HEK293 (cell line): ENCODE measurements around the gene UBE2J2.

Experiments used
- FEZF1 ChIP-seq: fragments of 450-650 bp; formaldehyde crosslinking; IDR thresholded peaks from 2 replicates; pipeline ENCODE4 v1.5.1; 2016; ENCODE audit warnings: missing biosample characterization, missing genetic modification characterization
- GFI1B ChIP-seq: fragments of 450-650 bp; formaldehyde crosslinking; IDR thresholded peaks from 2 replicates; pipeline ENCODE4 v1.5.1; 2016; ENCODE audit warnings: missing biosample characterization, missing genetic modification characterization
- GLI4 ChIP-seq: fragments of 450-650 bp; formaldehyde crosslinking; IDR thresholded peaks from 2 replicates; pipeline ENCODE4 v1.5.1; 2016; ENCODE audit warnings: missing biosample characterization, missing genetic modification characterization
- PRDM1 ChIP-seq: fragments of 450-650 bp; formaldehyde crosslinking; IDR thresholded peaks from 2 replicates; pipeline ENCODE4; 2016; ENCODE audit warnings: missing biosample characterization, missing genetic modification characterization
- PRDM10 ChIP-seq: fragments of 450-650 bp; formaldehyde crosslinking; IDR thresholded peaks from 2 replicates; pipeline ENCODE4 v1.5.1; 2016; ENCODE audit warnings: missing biosample characterization, missing genetic modification characterization
- REPIN1 ChIP-seq: fragments of 450-650 bp; formaldehyde crosslinking; IDR thresholded peaks from 2 replicates; pipeline ENCODE4 v1.5.1; 2017; ENCODE audit warnings: missing biosample characterization, missing genetic modification characterization, low read depth
- SP3 ChIP-seq: fragments of 450-650 bp; formaldehyde crosslinking; IDR thresholded peaks from 2 replicates; pipeline ENCODE4 v1.5.1; 2016; ENCODE audit warnings: missing biosample characterization, missing genetic modification characterization
- ZBTB17 ChIP-seq: fragments of 450-650 bp; formaldehyde crosslinking; IDR thresholded peaks from 2 replicates; pipeline ENCODE4 v1.5.1; 2016; ENCODE audit warnings: missing biosample characterization, missing genetic modification characterization
- ZBTB7A ChIP-seq: fragments of 450-650 bp; formaldehyde crosslinking; IDR thresholded peaks from 2 replicates; pipeline ENCODE4 v1.5.1; 2016; ENCODE audit warnings: low read depth, missing biosample characterization, missing genetic modification characterization
- ZNF274 ChIP-seq, 2 experiments: fragments of 200-500 bp in 1 of 2; fragments of 450-650 bp in 1 of 2; sonication (Bioruptor generic) in 1 of 2; formaldehyde crosslinking in 1 of 2; IDR thresholded peaks; 2 replicates each; pipeline versions ENCODE4 v1.5.1 to v1.6.1; 2014 to 2016; ENCODE audit warnings: borderline replicate concordance in 1 of 2, inconsistent platforms in 1 of 2, low read length in 1 of 2, missing biosample characterization in 1 of 2, missing genetic modification characterization in 1 of 2
- ZNF280D ChIP-seq: fragments of 450-650 bp; formaldehyde crosslinking; IDR thresholded peaks from 2 replicates; pipeline ENCODE4 v1.5.1; 2016; ENCODE audit warnings: missing biosample characterization, missing genetic modification characterization
- ZNF366 ChIP-seq: fragments of 450-650 bp; formaldehyde crosslinking; conservative IDR thresholded peaks from 2 replicates; pipeline ENCODE4 v1.5.1; 2016; ENCODE audit warnings: missing biosample characterization, missing genetic modification characterization
- ZNF423 ChIP-seq: fragments of 450-650 bp; formaldehyde crosslinking; IDR thresholded peaks from 2 replicates; pipeline ENCODE4 v1.5.1; 2016; ENCODE audit warnings: missing biosample characterization, missing genetic modification characterization
- ZNF518A ChIP-seq: fragments of 450-650 bp; formaldehyde crosslinking; conservative IDR thresholded peaks from 2 replicates; pipeline ENCODE4 v1.5.1; 2016; ENCODE audit warnings: low read depth, missing biosample characterization, missing genetic modification characterization
- ZNF558 ChIP-seq: fragments of 450-650 bp; formaldehyde crosslinking; IDR thresholded peaks from 2 replicates; pipeline ENCODE4 v1.5.1; 2016; ENCODE audit warnings: missing biosample characterization, missing genetic modification characterization
- ZNF624 ChIP-seq: fragments of 450-650 bp; formaldehyde crosslinking; IDR thresholded peaks from 2 replicates; pipeline ENCODE4 v1.5.1; 2017; ENCODE audit warnings: missing biosample characterization, missing genetic modification characterization
- ZNF639 ChIP-seq: fragments of 450-650 bp; formaldehyde crosslinking; IDR thresholded peaks from 2 replicates; pipeline ENCODE4 v1.5.1; 2016; ENCODE audit warnings: missing biosample characterization, missing genetic modification characterization
- ZNF768 ChIP-seq: fragments of 450-650 bp; formaldehyde crosslinking; IDR thresholded peaks from 2 replicates; pipeline ENCODE4 v1.5.1; 2018; ENCODE audit warnings: missing biosample characterization, mild to moderate bottlenecking, missing genetic modification characterization
- ZNF776 ChIP-seq: fragments of 450-650 bp; formaldehyde crosslinking; IDR thresholded peaks from 2 replicates; pipeline ENCODE4 v1.5.0; 2017; ENCODE audit warnings: missing biosample characterization, missing genetic modification characterization, borderline replicate concordance
- ZNF830 ChIP-seq: fragments of 450-650 bp; IDR thresholded peaks from 2 replicates; pipeline ENCODE4 v1.5.0; 2018; ENCODE audit warnings: missing biosample characterization, missing genetic modification characterization, low read depth, mild to moderate bottlenecking, moderate library complexity
- ZSCAN4 ChIP-seq: fragments of 450-650 bp; formaldehyde crosslinking; IDR thresholded peaks from 2 replicates; pipeline ENCODE4 v1.5.1; 2017; ENCODE audit warnings: missing biosample characterization, missing genetic modification characterization
- TF ChIP-seq, protein P1 (sequence below): fragments of 450-650 bp; formaldehyde crosslinking; optimal IDR thresholded peaks from 2 replicates; pipeline ENCODE3; 2016; ENCODE audit warnings: missing biosample characterization, mild to moderate bottlenecking, missing genetic modification characterization

Gene UBE2J2

GRCh38 chr1:1291548-1292441 lies 18.1 kb upstream of the UBE2J2 start (continued):
- TF ChIP-seq GLI4 (tag by site-specific recombination) (no peak), ZNF830 (no peak), ZNF624 (tag by site-specific recombination) (no peak), ZNF280D (tag by site-specific recombination) (no peak), ZSCAN4 (tag by site-specific recombination) (no peak), GFI1B (tag by site-specific recombination) (no peak), REPIN1 (tag by site-specific recombination) (no peak), ZNF639 (peak; percentile 38; the same call in 1 of the 2 replicates), ZNF366 (tag by site-specific recombination) (no peak), ZNF768 (tag by site-specific recombination) (no peak), ZNF423 (tag by site-specific recombination) (no peak; the same call in 1 of the 2 replicates), ZBTB17 (tag by site-specific recombination) (no peak), PRDM10 (tag by site-specific recombination) (peak; percentile 97), ZNF776 (tag by site-specific recombination) (no peak), ZNF558 (tag by site-specific recombination) (no peak), ZNF518A (tag by site-specific recombination) (no peak), ZNF274 (IDR thresholded peaks at IDR 0.05; ENCODE audit: low read length) (no peak), ZNF274 (tag by site-specific recombination; IDR thresholded peaks at IDR 0.05; ENCODE audit: borderline replicate concordance) (no peak), ZBTB7A (tag by site-specific recombination) (peak; percentile 60; the same call in 1 of the 2 replicates), PRDM1 (no peak), FEZF1 (tag by site-specific recombination) (no peak), SP3 (tag by site-specific recombination) (no peak)
- TF ChIP-seq, protein P1, sequence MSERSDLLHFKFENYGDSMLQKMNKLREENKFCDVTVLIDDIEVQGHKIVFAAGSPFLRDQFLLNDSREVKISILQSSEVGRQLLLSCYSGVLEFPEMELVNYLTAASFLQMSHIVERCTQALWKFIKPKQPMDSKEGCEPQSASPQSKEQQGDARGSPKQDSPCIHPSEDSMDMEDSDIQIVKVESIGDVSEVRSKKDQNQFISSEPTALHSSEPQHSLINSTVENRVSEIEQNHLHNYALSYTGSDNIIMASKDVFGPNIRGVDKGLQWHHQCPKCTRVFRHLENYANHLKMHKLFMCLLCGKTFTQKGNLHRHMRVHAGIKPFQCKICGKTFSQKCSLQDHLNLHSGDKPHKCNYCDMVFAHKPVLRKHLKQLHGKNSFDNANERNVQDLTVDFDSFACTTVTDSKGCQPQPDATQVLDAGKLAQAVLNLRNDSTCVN (tag by site-specific recombination), result no peak
